Measurements from ENCODE around the gene PACSIN3.
A peak's percentile ranks its signal among the peaks of the same experiment; 100 is the strongest.

Gene PACSIN3

GRCh38 chr11:47148270-47148669 lies 38.0 kb downstream of the PACSIN3 start:
- TF ChIP-seq, protein P1, sequence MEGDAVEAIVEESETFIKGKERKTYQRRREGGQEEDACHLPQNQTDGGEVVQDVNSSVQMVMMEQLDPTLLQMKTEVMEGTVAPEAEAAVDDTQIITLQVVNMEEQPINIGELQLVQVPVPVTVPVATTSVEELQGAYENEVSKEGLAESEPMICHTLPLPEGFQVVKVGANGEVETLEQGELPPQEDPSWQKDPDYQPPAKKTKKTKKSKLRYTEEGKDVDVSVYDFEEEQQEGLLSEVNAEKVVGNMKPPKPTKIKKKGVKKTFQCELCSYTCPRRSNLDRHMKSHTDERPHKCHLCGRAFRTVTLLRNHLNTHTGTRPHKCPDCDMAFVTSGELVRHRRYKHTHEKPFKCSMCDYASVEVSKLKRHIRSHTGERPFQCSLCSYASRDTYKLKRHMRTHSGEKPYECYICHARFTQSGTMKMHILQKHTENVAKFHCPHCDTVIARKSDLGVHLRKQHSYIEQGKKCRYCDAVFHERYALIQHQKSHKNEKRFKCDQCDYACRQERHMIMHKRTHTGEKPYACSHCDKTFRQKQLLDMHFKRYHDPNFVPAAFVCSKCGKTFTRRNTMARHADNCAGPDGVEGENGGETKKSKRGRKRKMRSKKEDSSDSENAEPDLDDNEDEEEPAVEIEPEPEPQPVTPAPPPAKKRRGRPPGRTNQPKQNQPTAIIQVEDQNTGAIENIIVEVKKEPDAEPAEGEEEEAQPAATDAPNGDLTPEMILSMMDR (conservative IDR thresholded peaks at IDR 0.05; ENCODE audit: control insufficient read depth, insufficient read depth, low read depth, low read length), result no peak
- no peak overlapping the region for H3K4me3 ChIP-seq (ENCODE audit: control insufficient read depth, low read depth, low read length)
- DNase-seq (ENCODE audit: low read depth), result no peak

DNA sequence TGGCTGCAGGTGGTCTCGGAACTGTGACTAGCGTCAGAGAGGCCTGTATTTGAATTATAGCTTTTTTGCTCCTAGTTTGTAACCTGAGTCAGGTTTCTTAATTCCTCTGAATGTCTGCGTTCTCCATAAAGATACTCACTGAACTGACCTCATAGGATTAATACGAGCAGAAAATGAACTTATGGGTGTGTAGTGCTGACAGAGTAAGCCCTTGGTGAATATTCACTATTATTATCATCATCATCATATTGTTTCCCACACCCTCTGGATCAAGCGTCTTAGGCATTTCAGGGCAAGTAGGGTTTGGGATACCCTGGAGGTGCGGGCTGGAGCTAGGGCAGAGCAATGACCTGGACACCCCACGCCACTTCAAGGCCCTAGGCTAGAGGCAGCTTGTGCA lies 38.6 kb downstream of the PACSIN3 start:
- H3K4me3 ChIP-seq (ENCODE audit: control insufficient read depth, low read depth, low read length), result no peak overlapping the region
- DNase-seq (ENCODE audit: low read depth), result no peak
- TF ChIP-seq, protein P1 (conservative IDR thresholded peaks at IDR 0.05; ENCODE audit: control insufficient read depth, insufficient read depth, low read depth, low read length), result no peak

DNA sequence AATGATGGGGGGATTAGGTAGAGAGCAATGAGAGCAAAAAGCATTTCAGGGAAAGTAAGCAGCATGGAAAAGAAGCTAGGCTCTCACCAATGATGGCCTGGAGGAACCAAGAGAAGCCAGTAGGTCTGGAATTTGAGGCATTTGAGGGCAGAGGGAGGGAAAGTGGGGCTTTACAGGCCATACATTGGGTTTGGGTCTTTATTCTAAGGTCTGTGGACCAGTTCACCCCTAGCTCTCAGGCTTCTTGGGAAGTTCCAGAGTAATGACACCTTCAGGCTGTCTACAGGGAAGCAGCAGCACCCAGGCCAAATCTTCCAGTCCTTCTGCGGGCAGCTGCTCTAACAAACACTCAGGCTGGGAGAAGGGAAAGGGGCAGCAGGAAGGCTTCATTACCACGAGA lies 39.0 kb downstream of the PACSIN3 start:
- H3K4me3 ChIP-seq (ENCODE audit: control insufficient read depth, low read depth, low read length), result no peak overlapping the region
- TF ChIP-seq, protein P1 (conservative IDR thresholded peaks at IDR 0.05; ENCODE audit: control insufficient read depth, insufficient read depth, low read depth, low read length), result no peak
- DNase-seq (ENCODE audit: low read depth), result no peak

DNA sequence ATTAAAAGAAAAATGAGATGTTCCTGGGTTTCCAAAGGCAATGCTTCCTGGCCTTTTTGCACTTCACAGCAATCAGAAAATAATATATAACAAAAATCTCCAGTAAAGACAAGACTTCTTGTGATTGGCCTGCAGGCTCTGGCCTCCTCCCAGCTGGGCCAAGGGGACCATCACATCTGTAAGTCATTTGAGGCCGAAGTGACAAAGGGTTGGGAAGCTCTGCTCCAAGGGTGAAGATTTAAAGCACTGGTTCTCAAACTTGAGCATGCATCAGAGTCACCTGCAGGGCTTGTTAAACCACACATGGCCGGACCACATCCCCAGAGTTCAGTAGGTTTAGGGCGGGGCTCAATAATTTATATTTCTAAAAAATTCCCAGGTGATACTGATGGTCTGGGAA lies 41.7 kb downstream of the PACSIN3 start:
- no peak overlapping the region for H3K4me3 ChIP-seq (ENCODE audit: control insufficient read depth, low read depth, low read length)
- DNase-seq (ENCODE audit: low read depth), result no peak
- TF ChIP-seq, protein P1 (conservative IDR thresholded peaks at IDR 0.05; ENCODE audit: control insufficient read depth, insufficient read depth, low read depth, low read length), result no peak

DNA sequence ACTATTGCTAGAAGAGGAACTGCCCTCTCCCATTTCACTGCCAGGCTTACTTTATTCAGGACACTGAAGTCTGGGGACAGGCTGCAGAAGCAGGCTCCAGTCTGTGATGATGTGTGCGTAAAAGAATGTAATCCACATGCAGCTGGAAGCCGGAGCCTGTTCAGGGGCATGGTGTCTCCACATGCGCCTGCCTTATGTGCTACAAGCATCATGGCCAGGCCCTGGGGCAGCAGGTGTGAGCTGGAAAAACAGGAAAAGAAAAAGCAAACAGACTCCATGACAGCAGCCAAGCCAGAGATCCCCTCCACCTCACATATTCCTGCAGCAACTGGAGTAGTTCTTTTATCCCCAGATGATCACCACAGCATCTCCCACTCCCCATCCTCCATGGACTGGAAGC lies 42.9 kb downstream of the PACSIN3 start:
- DNase-seq (ENCODE audit: low read depth), result peak; percentile 57
- TF ChIP-seq, protein P1 (conservative IDR thresholded peaks at IDR 0.05; ENCODE audit: control insufficient read depth, insufficient read depth, low read depth, low read length), result no peak
- H3K4me3 ChIP-seq (ENCODE audit: control insufficient read depth, low read depth, low read length), result no peak overlapping the region

- TF ChIP-seq, protein P1 (conservative IDR thresholded peaks at IDR 0.05; ENCODE audit: control insufficient read depth, insufficient read depth, low read depth, low read length), result no peak
- H3K4me3 ChIP-seq (ENCODE audit: control insufficient read depth, low read depth, low read length), result no peak overlapping the region
- no peak for DNase-seq (ENCODE audit: low read depth)
Observed at GRCh38 chr11:47139878-47140277, 46.4 kb downstream of the PACSIN3 start.

DNA sequence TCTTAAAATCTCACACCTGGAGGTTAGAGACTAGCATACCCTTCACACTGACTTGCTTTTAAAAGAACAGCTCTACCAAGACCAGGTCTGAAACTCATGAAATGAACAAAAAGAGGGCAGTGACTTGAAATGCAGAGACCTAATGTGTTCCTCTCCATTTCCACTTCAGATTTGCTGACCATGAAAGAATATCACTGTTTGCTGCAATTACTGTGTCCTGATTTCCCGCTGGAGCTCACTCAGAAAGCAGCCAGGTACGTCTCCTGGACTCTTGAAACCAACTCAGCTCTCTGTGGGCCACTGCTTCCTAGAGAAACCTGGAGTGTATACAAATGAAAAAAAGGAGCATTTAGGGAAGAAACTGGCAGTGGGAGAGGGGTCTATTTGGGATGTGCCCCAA lies 48.8 kb downstream of the PACSIN3 start:
- DNase-seq (ENCODE audit: low read depth), result no peak
- H3K4me3 ChIP-seq (ENCODE audit: control insufficient read depth, low read depth, low read length), result no peak overlapping the region
- TF ChIP-seq, protein P1 (conservative IDR thresholded peaks at IDR 0.05; ENCODE audit: control insufficient read depth, insufficient read depth, low read depth, low read length), result no peak
